IPS-18c (cell line): Measurements from ENCODE around the gene CIITA.
A peak's percentile ranks its signal among the peaks of the same experiment; 100 is the strongest.

ENCODE experiments used
- H3K4me3 ChIP-seq: 2 replicates; pipeline ENCODE4 v1.7.0; 2013; ENCODE audit warnings: low read depth, mild to moderate bottlenecking, low read length, moderate library complexity; ENCODE audit not compliant: insufficient read depth
- H3K9me3 ChIP-seq: one replicate; pipeline ENCODE4 v1.6.1; 2013; ENCODE audit warnings: mild to moderate bottlenecking, low read length, moderate library complexity; ENCODE audit not compliant: control insufficient read depth, insufficient read depth

The CIITA gene

DNA sequence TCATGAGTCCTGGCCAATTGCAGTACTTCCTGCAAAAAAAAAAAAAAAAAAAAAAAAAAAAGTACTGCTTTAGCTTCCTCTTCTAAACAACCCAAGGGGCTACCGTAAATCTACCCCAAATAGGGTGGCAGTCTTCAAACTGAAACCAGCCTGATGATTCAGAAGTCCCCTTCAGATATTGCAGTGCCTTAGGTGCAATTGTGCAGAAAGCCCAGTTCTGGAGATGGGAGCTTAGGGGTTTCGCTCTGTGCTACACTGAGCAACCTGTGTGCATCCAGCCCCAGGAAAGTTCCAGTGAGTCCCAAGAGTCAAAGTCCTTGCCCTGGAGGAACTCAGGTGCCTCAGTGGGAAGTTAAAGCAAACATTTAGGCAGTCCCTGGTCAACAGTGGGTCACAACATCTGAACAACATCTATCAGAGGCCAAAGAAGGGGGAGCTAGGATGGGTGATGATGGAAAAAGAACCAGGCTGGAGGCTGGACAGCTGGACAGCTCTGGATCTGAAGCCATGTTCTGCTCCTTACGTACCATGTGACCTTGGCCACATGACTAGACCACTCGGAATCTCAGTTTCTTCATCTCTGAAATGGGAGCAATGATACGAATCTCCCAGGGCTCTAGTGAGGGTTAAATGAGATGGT, 6.7 kb upstream of the CIITA start:
- no peak overlapping the region for H3K4me3 ChIP-seq

DNA sequence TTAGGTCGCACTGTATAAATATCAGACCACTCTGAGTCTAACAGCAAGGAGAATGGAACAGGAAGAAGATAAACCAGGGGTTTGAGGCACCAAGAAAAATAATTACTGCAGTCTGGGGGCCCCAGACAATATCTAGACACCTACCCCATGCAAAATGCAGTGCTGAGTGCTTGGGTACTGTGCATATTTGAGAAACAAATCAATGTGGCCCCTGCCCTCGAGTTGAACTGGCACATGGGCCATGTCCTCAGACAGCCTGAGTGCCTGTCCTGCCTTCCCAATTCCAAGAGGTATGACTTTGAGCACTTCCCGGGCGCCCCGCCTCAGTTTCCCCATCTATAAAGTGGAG, 6.2 kb upstream of the CIITA start:
- Histone ChIP-seq H3K9me3 (no peaks in the 10 kb centered on the region), H3K4me3 (no peak overlapping the region)

More for the DNA sequence above, 6.7 kb upstream of the CIITA start:
- H3K9me3 ChIP-seq, result no peaks in the 10 kb centered on the region

DNA sequence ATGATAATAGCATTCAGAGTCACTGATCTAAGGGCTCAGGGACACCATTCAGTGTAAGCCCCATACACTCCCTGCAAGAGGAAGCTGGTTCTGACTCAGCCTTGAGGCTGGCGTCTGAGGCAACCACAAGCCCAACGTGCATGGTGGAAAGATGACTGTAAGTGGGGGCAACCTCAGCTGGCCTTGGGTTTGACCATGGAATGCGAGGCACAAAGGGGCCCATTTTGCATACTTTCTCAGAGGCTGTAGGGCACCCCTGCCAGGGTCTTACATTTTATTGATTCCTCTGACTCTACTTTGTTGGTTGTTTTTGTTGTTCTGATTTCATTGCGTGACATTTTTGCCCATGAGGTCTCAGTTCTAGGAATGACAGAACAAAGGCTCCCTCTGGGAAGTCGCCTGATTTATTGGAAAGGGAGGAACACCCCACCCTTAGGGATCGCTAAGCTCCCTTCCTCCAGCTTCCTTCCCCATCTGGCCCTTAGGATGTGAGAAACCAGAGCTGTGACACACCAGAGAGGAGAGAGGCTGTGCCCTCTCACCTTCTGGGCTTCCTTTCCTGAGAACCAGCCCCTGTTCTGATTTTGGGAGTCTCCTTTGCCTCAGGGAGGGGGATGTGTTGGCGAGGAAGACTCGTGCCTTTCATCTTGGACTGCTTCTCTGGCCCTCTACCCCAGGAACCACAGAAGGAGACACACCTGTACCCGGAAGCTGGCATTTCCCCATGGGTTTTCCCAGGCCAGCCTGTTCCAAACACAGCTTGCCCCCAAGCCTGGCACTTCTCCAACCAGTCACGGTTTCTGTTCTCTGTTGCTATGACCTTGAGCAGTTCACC, 5.6 kb upstream of the CIITA start:
- no peak overlapping the region for H3K4me3 ChIP-seq

DNA sequence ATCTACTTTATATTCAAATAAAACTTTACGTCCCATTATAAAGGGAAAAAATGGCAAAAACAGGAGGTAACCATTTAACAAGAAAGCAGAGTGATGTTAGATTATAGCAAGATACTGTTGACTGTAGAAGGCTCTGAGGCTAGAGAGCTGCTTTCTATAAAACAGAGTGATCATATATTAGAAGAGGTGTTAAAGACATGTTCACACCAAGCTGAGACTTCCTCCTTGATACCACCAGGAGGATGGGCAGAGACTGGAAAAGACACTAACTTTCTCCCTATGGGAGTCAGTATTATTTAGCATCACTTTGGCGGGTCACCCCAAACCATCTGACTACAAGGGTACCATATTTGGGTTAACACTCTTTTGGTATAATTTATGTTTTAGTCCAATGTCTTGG, 687 bp upstream of the CIITA start:
- no peak overlapping the region for H3K4me3 ChIP-seq

More for the DNA sequence above, 5.6 kb upstream of the CIITA start:
- H3K9me3 ChIP-seq, result no peaks in the 10 kb centered on the region

DNA sequence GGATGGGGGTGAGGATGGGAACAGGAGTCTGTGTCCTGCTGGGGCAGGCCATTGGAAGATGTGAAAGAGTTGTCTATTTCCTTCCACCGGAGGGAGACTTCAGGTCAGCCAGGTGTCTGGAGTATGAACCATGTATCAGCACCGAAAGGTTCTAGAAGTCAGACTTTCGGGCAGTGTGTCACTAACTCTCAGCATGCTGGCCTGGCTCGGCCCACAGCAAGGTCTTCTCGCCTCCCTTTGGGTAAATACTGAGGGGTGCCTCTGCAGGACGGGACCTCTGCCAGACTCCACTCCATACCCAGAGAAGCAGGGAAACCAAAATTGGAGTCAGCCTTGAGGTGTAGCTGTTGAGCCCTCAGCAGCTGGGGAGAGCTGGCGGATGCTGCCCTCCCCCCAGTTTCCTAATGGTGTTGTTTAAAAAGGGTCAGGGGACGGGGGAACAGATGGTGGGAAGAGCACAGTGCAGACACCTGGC, 507 bp downstream of the CIITA start:
- Histone ChIP-seq H3K4me3 (no peak overlapping the region; the same call in 1 of the 2 replicates), H3K9me3 (no peaks in the 10 kb centered on the region)

More for the DNA sequence above, 687 bp upstream of the CIITA start:
- H3K9me3 ChIP-seq, result no peaks in the 10 kb centered on the region

DNA sequence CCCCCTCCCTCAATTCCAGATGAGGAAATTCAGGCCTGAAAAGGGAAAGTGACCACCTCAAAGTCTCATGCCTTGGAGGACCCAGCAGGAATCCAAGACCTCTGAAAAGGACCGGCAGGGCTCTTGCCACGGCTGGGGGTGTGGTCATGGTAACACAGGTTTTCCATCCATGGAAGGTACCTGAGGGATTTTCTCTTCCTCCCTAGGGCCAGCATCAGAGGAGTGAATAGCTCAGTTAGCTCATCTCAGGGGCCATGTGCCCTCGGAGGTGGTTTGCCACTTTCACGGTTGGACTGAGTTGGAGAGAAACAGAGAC, 1.3 kb downstream of the CIITA start:
- Histone ChIP-seq H3K9me3 (no peaks in the 10 kb centered on the region), H3K4me3 (peak overlapping the region; percentile 43)

DNA sequence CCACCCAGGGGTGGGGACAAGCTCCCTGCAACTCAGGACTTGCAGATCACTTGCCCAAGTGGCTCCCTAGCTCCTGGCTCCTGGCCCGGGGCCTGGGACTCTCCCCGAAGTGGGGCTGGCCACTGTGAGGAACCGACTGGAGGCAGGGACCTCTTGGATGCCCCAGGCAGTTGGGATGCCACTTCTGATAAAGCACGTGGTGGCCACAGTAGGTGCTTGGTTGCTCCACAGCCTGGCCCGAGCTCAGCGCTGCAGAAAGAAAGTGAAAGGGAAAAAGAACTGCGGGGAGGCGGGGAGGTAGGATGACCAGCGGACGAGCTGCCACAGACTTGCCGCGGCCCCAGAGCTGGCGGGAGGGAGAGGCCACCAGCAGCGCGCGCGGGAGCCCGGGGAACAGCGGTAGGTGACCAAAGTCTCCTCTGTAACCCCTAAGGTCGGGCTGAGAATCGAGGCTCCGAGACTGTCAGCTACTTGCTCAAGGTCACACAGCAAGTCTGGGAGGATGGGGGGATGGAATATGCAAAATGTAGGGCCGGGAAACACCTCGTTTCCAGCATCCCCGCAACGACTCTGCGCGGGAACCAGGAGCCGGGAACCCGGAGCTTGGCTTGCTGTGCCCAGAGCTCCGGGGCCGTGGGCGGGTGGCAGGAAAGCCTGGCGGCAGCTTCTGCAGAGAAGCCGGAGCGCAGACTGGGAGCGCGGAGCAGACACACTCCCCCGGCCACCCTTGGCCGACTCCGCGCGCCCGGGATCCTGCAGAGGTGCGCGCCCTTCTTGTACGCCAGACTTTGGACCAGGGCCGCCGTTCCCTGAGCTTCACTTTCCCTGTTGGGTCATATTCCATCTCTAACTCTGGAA, 1.9 kb downstream of the CIITA start:
- peak overlapping the region; percentile 43 for H3K4me3 ChIP-seq

DNA sequence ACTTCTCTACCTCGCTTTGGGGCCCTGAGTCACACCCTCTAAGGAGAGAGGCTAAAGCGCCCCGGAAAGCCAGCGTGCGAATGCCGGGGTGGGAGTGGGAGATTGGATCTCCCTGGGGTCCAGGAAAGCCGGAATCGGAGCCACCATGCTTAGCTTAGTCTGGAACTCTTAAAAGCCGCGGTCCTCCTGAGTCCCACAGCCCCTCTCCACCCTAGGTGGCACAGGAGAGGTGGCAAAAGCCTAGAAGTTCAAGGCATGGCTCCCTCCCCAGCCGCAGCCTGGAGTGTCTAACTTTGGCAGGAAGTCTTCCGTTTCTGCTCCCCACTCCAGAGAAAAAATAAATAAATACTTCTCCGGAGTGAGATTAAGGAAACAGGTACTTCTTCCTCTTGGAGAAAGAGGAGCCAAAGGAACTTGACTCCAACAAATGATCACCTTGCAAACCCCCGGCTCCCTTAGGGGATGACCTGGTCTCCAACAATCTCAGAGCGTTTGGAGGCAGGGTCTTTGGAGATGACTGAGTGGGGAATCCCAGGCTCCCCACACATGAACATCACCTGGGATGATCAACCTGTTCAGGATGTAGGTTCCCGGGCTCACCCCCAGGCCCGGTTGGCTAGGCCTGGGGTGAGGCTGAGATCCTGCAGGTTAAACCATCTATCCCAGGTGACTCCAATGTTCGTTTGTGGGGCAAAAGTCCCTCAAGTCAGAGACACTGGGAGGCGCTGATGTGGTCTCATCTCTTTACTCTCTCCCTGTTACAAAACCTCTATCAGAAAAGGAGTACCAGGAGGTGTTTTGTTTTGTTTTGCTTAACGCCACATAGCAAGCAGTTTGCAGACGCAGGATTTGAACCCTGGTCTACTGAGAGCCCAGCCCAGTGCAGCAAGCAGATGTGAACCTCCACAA, 2.9 kb downstream of the CIITA start:
- Histone ChIP-seq H3K9me3 (no peaks in the 10 kb centered on the region), H3K4me3 (peak overlapping the region; percentile 43; the same call in 1 of the 2 replicates)

More for the DNA sequence above, 1.9 kb downstream of the CIITA start:
- no peaks in the 10 kb centered on the region for H3K9me3 ChIP-seq

DNA sequence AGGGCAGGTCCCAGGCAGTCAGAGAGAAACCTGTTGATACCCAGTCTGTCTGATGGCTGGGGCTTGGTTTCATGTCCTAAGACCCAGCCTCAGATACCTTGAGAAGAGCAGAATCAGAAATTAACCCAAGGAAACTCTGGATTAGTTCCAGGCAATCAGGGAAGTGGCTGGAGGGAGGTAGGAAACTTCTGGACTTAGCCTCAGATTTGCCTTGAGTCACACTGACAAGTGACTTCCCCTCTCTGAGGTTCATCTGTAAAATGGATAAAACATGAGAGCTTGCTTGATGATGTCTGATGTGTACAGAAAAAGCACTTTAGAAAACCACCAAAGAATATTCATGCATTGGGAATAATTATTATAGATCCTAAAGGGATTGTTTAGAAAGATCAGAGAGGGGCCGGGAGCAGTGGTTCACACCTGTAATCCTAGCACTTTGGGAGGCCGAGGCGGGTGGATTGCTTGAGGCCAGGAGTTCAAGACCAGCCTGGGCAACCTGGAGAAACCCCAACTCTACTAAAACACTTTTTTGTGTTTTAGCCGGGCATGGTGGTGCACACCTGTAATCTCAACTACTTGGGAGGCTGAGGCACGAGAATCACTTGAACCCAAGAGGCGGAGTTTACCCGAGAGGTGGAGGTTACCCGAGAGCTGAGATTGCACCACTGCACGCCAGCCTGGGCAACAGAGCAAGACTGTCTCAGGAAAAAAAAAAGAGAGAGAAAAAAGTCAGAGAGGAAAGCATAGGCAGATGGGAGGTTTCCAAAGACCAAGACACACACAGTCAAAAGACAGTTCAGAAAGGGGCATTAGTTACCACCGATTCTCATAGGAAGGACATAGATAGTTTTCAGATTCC, 3.8 kb downstream of the CIITA start:
- Histone ChIP-seq H3K4me3 (no peak overlapping the region), H3K9me3 (no peaks in the 10 kb centered on the region)

DNA sequence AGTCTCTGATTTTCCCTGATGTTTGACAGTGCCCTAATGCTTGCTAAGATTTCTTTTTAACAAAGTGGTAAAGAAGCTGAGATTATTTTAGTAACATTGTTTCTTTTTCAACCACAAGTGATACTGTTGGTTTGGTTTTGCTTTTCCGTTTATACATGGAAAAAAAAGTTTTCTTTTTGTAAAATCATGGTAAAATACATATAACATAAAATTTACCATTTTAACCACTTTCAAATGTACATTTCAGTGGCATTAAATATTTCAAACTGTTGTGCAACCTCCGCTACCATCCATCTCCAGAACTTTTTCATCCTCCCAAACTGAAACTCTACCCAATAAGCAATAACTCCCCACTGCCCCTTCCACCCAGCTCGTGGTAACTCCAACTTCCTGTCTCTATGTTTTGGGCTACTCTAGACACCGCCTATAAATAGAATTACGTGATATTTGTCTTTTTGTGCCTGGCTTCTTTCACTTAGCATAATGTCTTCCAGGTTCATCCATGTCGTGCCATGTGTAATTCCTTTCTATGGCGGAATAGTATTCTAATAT, 4.6 kb downstream of the CIITA start:
- no peaks in the 10 kb centered on the region for H3K9me3 ChIP-seq
- H3K4me3 ChIP-seq, result no peak overlapping the region

DNA sequence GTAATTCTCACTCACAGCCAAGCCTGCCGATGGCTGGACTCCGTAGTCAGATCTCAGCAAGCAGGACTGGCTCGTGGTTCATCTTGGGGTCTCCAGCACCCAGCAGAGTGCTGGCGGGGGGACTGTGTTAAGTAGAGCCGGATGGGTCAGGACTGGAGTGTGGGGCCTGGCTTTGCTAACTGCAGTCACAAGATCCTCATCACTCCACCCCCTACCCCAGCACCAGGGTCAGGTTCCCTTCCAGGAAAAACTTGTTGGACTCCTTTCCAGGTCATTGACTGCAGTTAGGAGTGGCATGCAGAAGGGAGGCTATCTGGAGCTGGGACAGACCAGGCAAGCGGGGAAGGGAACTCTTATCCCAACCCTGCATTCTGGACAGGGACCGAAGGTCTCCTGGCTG, 6.0 kb downstream of the CIITA start:
- no peaks in the 10 kb centered on the region for H3K9me3 ChIP-seq
- no peak overlapping the region for H3K4me3 ChIP-seq

DNA sequence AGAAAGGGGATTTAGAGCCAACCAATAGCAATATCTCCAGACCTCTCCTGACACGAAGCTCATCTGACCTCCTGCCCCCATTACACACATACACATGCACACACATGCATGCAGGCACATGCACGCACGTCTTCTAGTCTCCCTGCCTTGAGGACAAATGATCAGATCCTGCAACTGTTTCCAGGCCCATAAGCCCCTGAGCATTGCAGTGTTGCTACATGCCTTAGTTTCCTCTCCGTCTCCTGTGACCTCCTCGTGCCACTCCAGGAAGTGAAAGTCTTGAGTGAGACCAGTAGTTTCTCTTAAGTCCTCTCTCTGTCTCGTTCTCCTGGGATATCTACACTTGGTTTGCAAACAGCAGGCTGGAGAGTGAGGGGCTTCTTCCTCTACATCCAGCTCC, 8.2 kb downstream of the CIITA start:
- H3K4me3 ChIP-seq, result no peak overlapping the region

DNA sequence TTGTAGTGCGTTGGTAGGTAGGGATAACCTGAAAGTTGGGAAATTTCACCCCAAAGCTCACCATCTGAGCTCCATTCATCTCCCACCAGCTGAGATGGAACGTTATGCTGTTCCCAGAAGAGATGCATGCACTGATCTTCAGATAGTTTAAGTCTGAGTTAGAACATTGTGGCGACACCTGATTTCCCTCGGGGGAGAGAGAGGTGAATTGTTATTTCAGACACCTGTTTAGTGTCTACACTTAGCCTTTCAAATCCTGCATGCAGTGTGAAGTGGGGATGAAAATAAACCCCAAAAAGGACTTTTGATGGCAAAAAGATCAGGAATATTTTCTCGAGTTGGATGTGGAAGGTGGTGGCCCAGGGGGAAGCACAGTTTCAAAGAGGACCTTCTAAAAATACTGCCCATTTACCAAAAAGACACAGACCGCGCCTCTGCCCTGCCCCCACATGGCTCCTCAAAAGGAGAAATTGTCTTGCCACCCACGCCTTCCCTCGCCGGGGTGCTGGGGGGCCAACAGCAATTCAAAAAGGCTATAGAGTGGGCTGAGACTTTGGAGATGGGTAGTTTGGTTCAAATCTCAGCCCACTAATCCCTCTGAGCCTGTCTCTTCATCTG, 11.4 kb downstream of the CIITA start:
- Histone ChIP-seq H3K4me3 (no peak overlapping the region), H3K9me3 (no peaks in the 10 kb centered on the region)

More for the DNA sequence above, 8.2 kb downstream of the CIITA start:
- H3K9me3 ChIP-seq, result no peaks in the 10 kb centered on the region

DNA sequence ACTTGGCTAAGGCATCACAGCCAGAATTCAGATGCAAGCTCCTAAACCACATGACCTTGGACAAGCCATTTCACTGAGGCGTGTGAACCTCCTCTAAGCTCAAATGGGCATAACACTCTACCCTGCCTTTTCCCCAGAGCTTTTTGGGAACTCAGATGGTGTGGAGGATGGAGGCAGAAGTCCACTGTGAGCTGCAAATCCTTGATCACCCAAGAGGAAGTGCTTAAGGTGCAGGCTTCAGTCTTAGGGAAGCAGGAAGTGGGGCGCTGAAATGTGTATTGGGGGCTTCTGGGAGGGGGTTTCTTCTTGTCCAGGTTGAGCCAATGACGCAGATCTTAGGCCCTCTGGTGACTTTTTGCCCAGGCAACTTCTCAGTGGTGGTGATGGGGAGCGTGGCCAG, 12.9 kb downstream of the CIITA start:
- no peaks in the 10 kb centered on the region for H3K9me3 ChIP-seq
- H3K4me3 ChIP-seq, result no peak overlapping the region

DNA sequence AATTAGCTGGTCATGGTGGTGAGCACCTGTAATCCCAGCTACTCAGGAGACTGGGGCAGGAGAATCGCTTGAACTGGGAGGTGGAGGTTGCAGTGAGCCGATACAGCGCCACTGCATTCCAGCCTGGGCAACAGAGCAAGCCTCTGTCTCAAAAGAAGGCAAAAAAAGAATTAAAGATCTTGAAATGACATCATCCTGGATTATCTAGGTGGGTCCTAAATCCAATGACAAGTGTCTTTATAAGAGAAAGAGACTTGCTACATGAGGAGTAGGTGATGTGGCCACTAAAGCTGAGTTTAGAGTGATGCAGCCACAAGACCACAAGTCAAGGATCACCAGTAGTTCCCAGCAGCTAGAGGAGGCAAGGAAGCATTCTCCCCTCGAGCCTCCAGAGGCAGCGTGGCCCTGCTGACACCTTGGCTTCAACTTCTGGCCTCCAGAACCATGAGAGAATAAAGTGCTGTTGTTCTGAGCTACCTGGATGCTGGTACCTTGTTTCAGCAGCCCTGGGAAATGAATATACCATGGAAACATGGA, 15.8 kb downstream of the CIITA start:
- Histone ChIP-seq H3K9me3 (no peaks in the 10 kb centered on the region), H3K4me3 (no peak overlapping the region)
